CD4-positive, alpha-beta T cell treated with Interleukin-4 for 4 hours (primary cell): ENCODE results near the gene VGF.
A peak's percentile ranks its signal among the peaks of the same experiment; 100 is the strongest.
"Not testable (repeated sequence)": the region's sequence is repeated elsewhere in the genome, so short reads cannot be mapped to it uniquely, and the experiment has no call there.

Experiments
- DNase-seq: peaks from one replicate; pipeline ENCODE4 v3.0.0-alpha.2; 2020

Gene VGF

GRCh38 chr7:101134399-101134980 lies 30.9 kb downstream of the VGF start:
- DNase-seq, result no peak

- DNase-seq, result no peak
Observed at GRCh38 chr7:101133621-101134398, 31.6 kb downstream of the VGF start.

- not testable (repeated sequence) for DNase-seq
Observed at GRCh38 chr7:101132626-101133600, 32.5 kb downstream of the VGF start.

- DNase-seq, result no peak
Observed at GRCh38 chr7:101129603-101130117, 35.7 kb downstream of the VGF start.

GRCh38 chr7:101128040-101128834 lies 37.1 kb downstream of the VGF start:
- DNase-seq, result no peak

GRCh38 chr7:101127460-101128039 lies 37.8 kb downstream of the VGF start:
- DNase-seq, result no peak

GRCh38 chr7:101126651-101127459 lies 38.5 kb downstream of the VGF start, which contains the start of gene SERPINE1:
Gene SERPINE1, plus strand, starts transcription at chr7:101127104. Its CDS starts 1,290 bp downstream, at chr7:101128394.
- DNase-seq, result peak; percentile 76

- no peak for DNase-seq
Observed at GRCh38 chr7:101125989-101126650, 39.2 kb downstream of the VGF start.

GRCh38 chr7:101124376-101125056 lies 40.9 kb downstream of the VGF start:
- no peak for DNase-seq

- no peak for DNase-seq
Observed at GRCh38 chr7:101123703-101124068, 41.7 kb downstream of the VGF start.

GRCh38 chr7:101122933-101123702 lies 42.3 kb downstream of the VGF start:
- DNase-seq, result no peak

GRCh38 chr7:101121991-101122932 lies 43.1 kb downstream of the VGF start:
- no peak for DNase-seq

GRCh38 chr7:101121631-101121990 lies 43.8 kb downstream of the VGF start:
- not testable (repeated sequence) for DNase-seq

- no peak for DNase-seq
Observed at GRCh38 chr7:101120315-101120714, 45.1 kb downstream of the VGF start.

GRCh38 chr7:101119876-101120275 lies 45.5 kb downstream of the VGF start:
- no peak for DNase-seq

GRCh38 chr7:101118856-101119255 lies 46.5 kb downstream of the VGF start:
- no peak for DNase-seq

- no peak for DNase-seq
Observed at GRCh38 chr7:101116898-101117297, 48.5 kb downstream of the VGF start.

- no peak for DNase-seq
Observed at GRCh38 chr7:101115215-101115614, 50.2 kb downstream of the VGF start.
